ENCODE results near the gene FKBP1B.
"Not testable (repeated sequence)": the region's sequence is repeated elsewhere in the genome, so short reads cannot be mapped to it uniquely, and the experiment has no call there.

The FKBP1B gene

GRCh38 chr2:24104906-24105305 lies 55.4 kb downstream of the FKBP1B start:
- no peak for DNase-seq

GRCh38 chr2:24105816-24106215 lies 56.3 kb downstream of the FKBP1B start:
- DNase-seq, result no peak

GRCh38 chr2:24106786-24107185 lies 57.2 kb downstream of the FKBP1B start:
- DNase-seq, result no peak

- no peak for DNase-seq
Observed at GRCh38 chr2:24107336-24107735, 57.8 kb downstream of the FKBP1B start.

- DNase-seq, result not testable (repeated sequence)
Observed at GRCh38 chr2:24109431-24109830, 59.9 kb downstream of the FKBP1B start.

GRCh38 chr2:24110660-24111303 lies 61.2 kb downstream of the FKBP1B start:
- DNase-seq, result no peak

- no peak for DNase-seq
Observed at GRCh38 chr2:24111407-24111901, 61.9 kb downstream of the FKBP1B start.

Data from retina (tissue), 1 donor.